Neural progenitor cell (in vitro differentiated cells): Measurements from ENCODE around the gene TGFBR3.

Source experiments
- CTCF ChIP-seq: fragments of 200-600 bp; sonication (generic); IDR thresholded peaks from 2 replicates; pipeline ENCODE4 v1.5.1; 2017; ENCODE audit warnings: antibody characterized with exemption, mild to moderate bottlenecking
- EZH2 ChIP-seq: fragments of 200-600 bp; sonication (generic); IDR thresholded peaks from 2 replicates; pipeline ENCODE4 v1.6.1; 2017; ENCODE audit warnings: antibody characterized with exemption, mild to moderate bottlenecking, moderate library complexity
- EZH2phosphoT487 ChIP-seq: fragments of 200-600 bp; sonication (generic); IDR thresholded peaks from 2 replicates; pipeline ENCODE4 v1.6.1; 2017; ENCODE audit warnings: antibody characterized with exemption

GRCh38 chr1:91696321-91696720 is 189.6 kb downstream of the TGFBR3 start:
- TF ChIP-seq EZH2, result no peak
- no peak for TF ChIP-seq CTCF
- TF ChIP-seq EZH2phosphoT487, result no peak
